Astrocyte (in vitro differentiated cells and primary cell): ENCODE results near the gene PSME3IP1. TPM values are rescaled to one million over a fixed set of nuclear protein-coding genes. Genes with fewer than 3 reads are reported as not detected.

Experiments used
- DNase-seq: peaks from one replicate; pipeline ENCODE4 v3.0.0-alpha.2; 2010; ENCODE audit warnings: low read depth
- FAIRE-seq: peaks from 2 replicates; lab custom pipeline; 2011; peaks lifted over from hg19 to GRCh38; lab: Jason Lieb, UNC
- H2AFZ ChIP-seq: 2 replicates; pipeline ENCODE4 v1.6.0; 2012; ENCODE audit warnings: low read depth, low read length, inconsistent platforms
- H3K27ac ChIP-seq: 2 replicates; pipeline ENCODE4 v1.5.1; 2011; ENCODE audit warnings: low read depth, low read length, inconsistent platforms
- H3K27me3 ChIP-seq: 2 replicates; pipeline ENCODE4 v1.6.0; 2011; ENCODE audit warnings: low read length, inconsistent platforms; ENCODE audit not compliant: insufficient read depth
- H3K36me3 ChIP-seq: 2 replicates; pipeline ENCODE4 v1.5.1; 2011; ENCODE audit warnings: low read length, inconsistent platforms; ENCODE audit not compliant: insufficient read depth
- H3K4me1 ChIP-seq: 2 replicates; pipeline ENCODE4 v1.5.1; 2011; ENCODE audit warnings: low read length, inconsistent platforms; ENCODE audit not compliant: insufficient read depth
- H3K4me2 ChIP-seq: 2 replicates; pipeline ENCODE4 v1.6.0; 2012; ENCODE audit warnings: low read length, inconsistent platforms
- H3K4me3 ChIP-seq: 2 replicates; pipeline ENCODE4 v1.5.1; 2011; ENCODE audit warnings: low read depth, mild to moderate bottlenecking, low read length, inconsistent platforms; ENCODE audit not compliant: insufficient read depth
- H3K79me2 ChIP-seq: 2 replicates; pipeline ENCODE4 v1.6.0; 2012; ENCODE audit warnings: mild to moderate bottlenecking, low read length, inconsistent platforms; ENCODE audit not compliant: insufficient read depth
- H3K9ac ChIP-seq: 2 replicates; pipeline ENCODE4 v1.6.0; 2012; ENCODE audit warnings: mild to moderate bottlenecking, low read length, inconsistent platforms
- H3K9me3 ChIP-seq: 2 replicates; pipeline ENCODE4 v1.5.1; 2012; ENCODE audit warnings: low read depth, mild to moderate bottlenecking, low read length, inconsistent platforms; ENCODE audit not compliant: insufficient read depth
- H4K20me1 ChIP-seq: 2 replicates; pipeline ENCODE4 v1.6.0; 2012; ENCODE audit warnings: low read length, inconsistent platforms; ENCODE audit not compliant: insufficient read depth
- H3K27ac Mint-ChIP-seq: one replicate; pipeline ENCODE4 v1.8.0; 2021; ENCODE audit warnings: mild to moderate bottlenecking, mixed read lengths; ENCODE audit not compliant: unreplicated experiment
- H3K27me3 Mint-ChIP-seq: one replicate; pipeline ENCODE4 v1.8.0; 2021; ENCODE audit warnings: low read depth, mixed read lengths; ENCODE audit not compliant: unreplicated experiment
- H3K36me3 Mint-ChIP-seq: one replicate; pipeline ENCODE4 v1.8.0; 2021; ENCODE audit warnings: low read depth, mixed read lengths; ENCODE audit not compliant: unreplicated experiment
- H3K4me1 Mint-ChIP-seq: one replicate; pipeline ENCODE4 v1.8.0; 2021; ENCODE audit warnings: low read depth, mixed read lengths; ENCODE audit not compliant: unreplicated experiment
- H3K4me3 Mint-ChIP-seq: one replicate; pipeline ENCODE4 v1.8.0; 2021; ENCODE audit warnings: mild to moderate bottlenecking, moderate library complexity, mixed read lengths; ENCODE audit not compliant: unreplicated experiment
- H3K9me3 Mint-ChIP-seq: one replicate; pipeline ENCODE4 v1.8.0; 2021; ENCODE audit warnings: mild to moderate bottlenecking, mixed read lengths; ENCODE audit not compliant: unreplicated experiment
- EZH2 ChIP-seq: IDR thresholded peaks from 2 replicates; pipeline ENCODE4 v1.6.1; 2012; ENCODE audit warnings: mild to moderate bottlenecking, low read length, inconsistent platforms; ENCODE audit not compliant: insufficient read depth
- total RNA-seq: library from RNA; stranded (reverse); gene quantifications from 2 replicates; pipeline ENCODE4 v1.2.1, GENCODE V29; 2021
- TF ChIP-seq, protein P1 (sequence below): IDR thresholded peaks from 2 replicates; pipeline ENCODE4 v1.5.1; 2011; ENCODE audit warnings: low read depth, mild to moderate bottlenecking, inconsistent platforms, low read length, moderate library complexity; ENCODE audit not compliant: insufficient read depth

Gene PSME3IP1
- total RNA-seq, 1 donor from 2014 or later = 78.8 TPM

GRCh38 chr16:57141822-57142631, 43.8 kb downstream of the PSME3IP1 start:
- Mint-ChIP-seq H3K36me3 (peaks cover 10% of the 10 kb centered on the region), H3K9me3 (no peaks in the 10 kb centered on the region), H3K27me3 (peaks cover 8% of the 10 kb centered on the region), H3K4me1 (peaks cover 8% of the 10 kb centered on the region), H3K4me3 (no peak overlapping the region), H3K27ac (peak overlapping the region; percentile 80)
- H3K4me1 ChIP-seq = peaks cover under 1% of the 10 kb centered on the region
- H3K36me3 ChIP-seq = no peaks in the 10 kb centered on the region
- DNase-seq (no peak), FAIRE-seq (no peak)
- no peaks in the 10 kb centered on the region for H3K9me3 ChIP-seq
- H3K27me3 ChIP-seq = no peaks in the 10 kb centered on the region
- H2AFZ ChIP-seq = no peak overlapping the region
- no peak overlapping the region for H3K9ac ChIP-seq
- no peaks in the 10 kb centered on the region for H3K79me2 ChIP-seq
- no peak overlapping the region for H3K4me2 ChIP-seq
- peaks cover under 1% of the 10 kb centered on the region for H4K20me1 ChIP-seq
- H3K4me3 ChIP-seq = no peak overlapping the region
- TF ChIP-seq, protein P1, sequence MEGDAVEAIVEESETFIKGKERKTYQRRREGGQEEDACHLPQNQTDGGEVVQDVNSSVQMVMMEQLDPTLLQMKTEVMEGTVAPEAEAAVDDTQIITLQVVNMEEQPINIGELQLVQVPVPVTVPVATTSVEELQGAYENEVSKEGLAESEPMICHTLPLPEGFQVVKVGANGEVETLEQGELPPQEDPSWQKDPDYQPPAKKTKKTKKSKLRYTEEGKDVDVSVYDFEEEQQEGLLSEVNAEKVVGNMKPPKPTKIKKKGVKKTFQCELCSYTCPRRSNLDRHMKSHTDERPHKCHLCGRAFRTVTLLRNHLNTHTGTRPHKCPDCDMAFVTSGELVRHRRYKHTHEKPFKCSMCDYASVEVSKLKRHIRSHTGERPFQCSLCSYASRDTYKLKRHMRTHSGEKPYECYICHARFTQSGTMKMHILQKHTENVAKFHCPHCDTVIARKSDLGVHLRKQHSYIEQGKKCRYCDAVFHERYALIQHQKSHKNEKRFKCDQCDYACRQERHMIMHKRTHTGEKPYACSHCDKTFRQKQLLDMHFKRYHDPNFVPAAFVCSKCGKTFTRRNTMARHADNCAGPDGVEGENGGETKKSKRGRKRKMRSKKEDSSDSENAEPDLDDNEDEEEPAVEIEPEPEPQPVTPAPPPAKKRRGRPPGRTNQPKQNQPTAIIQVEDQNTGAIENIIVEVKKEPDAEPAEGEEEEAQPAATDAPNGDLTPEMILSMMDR = no peak
- no peak for TF ChIP-seq EZH2
- no peak overlapping the region for H3K27ac ChIP-seq

- FAIRE-seq = no peak
- no peak overlapping the region for H3K4me3 Mint-ChIP-seq
These were observed 44.7 kb downstream of the PSME3IP1 start for GRCh38 chr16:57140931-57141668.

More at GRCh38 chr16:57140931-57141668, 44.7 kb downstream of the PSME3IP1 start:
- H3K79me2 ChIP-seq = no peaks in the 10 kb centered on the region
- no peak overlapping the region for H3K9ac ChIP-seq
- Mint-ChIP-seq H3K4me1 (peaks cover 8% of the 10 kb centered on the region), H3K27me3 (peaks cover 8% of the 10 kb centered on the region), H3K27ac (no peak overlapping the region), H3K36me3 (peaks cover 10% of the 10 kb centered on the region), H3K9me3 (no peaks in the 10 kb centered on the region)
- DNase-seq = no peak
- no peak overlapping the region for H2AFZ ChIP-seq
- H3K4me1 ChIP-seq = no peaks in the 10 kb centered on the region
- no peak overlapping the region for H3K4me2 ChIP-seq
- no peak overlapping the region for H3K4me3 ChIP-seq
- H3K27me3 ChIP-seq = no peaks in the 10 kb centered on the region
- H3K27ac ChIP-seq = no peak overlapping the region
- H3K36me3 ChIP-seq = no peaks in the 10 kb centered on the region
- H3K9me3 ChIP-seq = no peaks in the 10 kb centered on the region
- TF ChIP-seq EZH2 = no peak
- TF ChIP-seq, protein P1 = no peak
- H4K20me1 ChIP-seq = no peaks in the 10 kb centered on the region
